Activated B cell treated with CpG ODN at 0.5 μM for 24 hours (primary cell): Measurements from ENCODE around the gene TVP23A. TPM values are rescaled to one million over a fixed set of nuclear protein-coding genes. Genes with fewer than 3 reads are reported as not detected.
"Not testable (repeated sequence)": the region's sequence is repeated elsewhere in the genome, so short reads cannot be mapped to it uniquely, and the experiment has no call there.

ENCODE experiments used
- ATAC-seq: fragments of 200-7000 bp; cut with Tn5 transposase; one replicate; pipeline ENCODE4 v1.10.0; 2021; ENCODE audit warnings: low read depth, mild to moderate bottlenecking, moderate library complexity
- CTCF ChIA-PET: fragments of 350-600 bp; sonication (Branson Sonifier 250); formaldehyde crosslinking; loops from one replicate; lab custom pipeline; 2021; ENCODE audit warnings: antibody characterized with exemption; lab: Charles Lee
- POLR2A ChIA-PET: fragments of 350-600 bp; sonication (Branson Sonifier 250); formaldehyde crosslinking; loops from one replicate; lab custom pipeline; 2021; ENCODE audit warnings: antibody characterized with exemption; lab: Charles Lee
- DNase-seq: peaks from one replicate; pipeline ENCODE4 v3.0.0; 2022
- H3K27ac Mint-ChIP-seq: one replicate; pipeline ENCODE4 v1.8.0; 2020; ENCODE audit warnings: mixed read lengths
- H3K27me3 Mint-ChIP-seq: one replicate; pipeline ENCODE4 v1.8.0; 2021; ENCODE audit warnings: mixed read lengths
- H3K36me3 Mint-ChIP-seq: one replicate; pipeline ENCODE4 v1.8.0; 2021; ENCODE audit warnings: low read depth, mixed read lengths
- H3K4me1 Mint-ChIP-seq: one replicate; pipeline ENCODE4 v1.8.0; 2021; ENCODE audit warnings: mixed read lengths
- H3K4me3 Mint-ChIP-seq: one replicate; pipeline ENCODE4 v1.8.0; 2020; ENCODE audit warnings: mild to moderate bottlenecking, mixed read lengths
- H3K9me3 Mint-ChIP-seq: one replicate; pipeline ENCODE4 v1.8.0; 2020; ENCODE audit warnings: mixed read lengths
- CTCF ChIP-seq: fragments of 200-600 bp; IDR thresholded peaks from one replicate; pipeline ENCODE4 v1.8.0; 2022; ENCODE audit warnings: antibody characterized with exemption, mild to moderate bottlenecking
- intact Hi-C: fragments of 100-400 bp; cut with micrococcal nuclease; formaldehyde crosslinking; loops from one replicate; pipeline ENCODE4 v1.15.1; 2024
- total RNA-seq: library from RNA; stranded (reverse); gene quantifications from 2 replicates; pipeline ENCODE4 v1.2.3, GENCODE V29; 2022

Gene TVP23A
- total RNA-seq, 1 donor from 2014 or later, result 1.6 TPM

DNA sequence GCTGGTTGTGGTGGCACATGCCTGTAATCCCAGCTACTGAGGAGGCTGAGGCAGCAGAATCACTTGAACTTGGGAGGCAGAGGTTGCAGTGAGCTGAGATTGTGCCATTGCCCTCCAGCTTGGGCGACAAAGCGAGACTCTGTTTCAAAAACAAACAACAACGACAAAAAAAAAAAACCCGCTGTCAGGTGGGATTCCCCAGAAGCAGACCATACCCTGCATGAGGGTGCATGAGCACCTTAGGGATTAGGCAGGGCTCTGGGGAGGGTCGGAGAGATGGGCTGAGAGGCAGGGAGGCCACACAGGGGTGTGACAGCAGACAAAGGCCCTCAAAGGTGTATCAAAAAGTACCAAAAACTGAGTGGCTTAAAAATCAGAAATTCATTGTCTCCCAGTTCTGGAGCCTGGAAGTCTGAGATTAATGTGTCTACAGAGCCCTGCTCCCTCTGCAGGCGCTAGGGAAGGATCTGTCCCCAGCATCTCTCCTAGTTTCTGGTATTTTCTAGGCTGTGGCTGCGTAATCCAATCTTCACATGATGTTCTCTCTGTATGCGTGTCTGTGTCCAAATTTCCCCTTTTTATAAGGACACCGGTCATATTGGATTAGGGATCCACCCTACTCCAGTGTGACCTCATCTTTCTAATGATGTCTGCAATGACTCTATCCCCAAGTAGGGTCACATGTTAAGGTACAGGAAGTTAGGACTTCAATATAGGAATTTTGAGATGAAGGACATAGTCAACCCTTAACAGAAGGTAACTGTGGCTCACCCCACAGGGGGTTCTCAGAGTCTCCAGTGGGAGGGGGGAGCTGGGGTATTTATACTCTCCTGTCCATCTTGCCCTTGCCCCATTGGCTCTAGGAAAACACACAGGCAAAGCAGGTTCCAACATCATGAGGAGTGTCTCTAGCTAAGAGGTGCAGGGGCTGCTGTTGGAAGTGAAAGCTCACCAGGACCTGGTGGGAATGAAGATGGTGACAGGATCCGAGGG is 13.6 kb upstream of the TVP23A start:
- Mint-ChIP-seq H3K27ac (peak overlapping the region; percentile 75), H3K36me3 (no peaks in the 10 kb centered on the region), H3K4me1 (peaks cover 80% of the 10 kb centered on the region), H3K27me3 (no peaks in the 10 kb centered on the region), H3K9me3 (no peaks in the 10 kb centered on the region), H3K4me3 (peak overlapping the region; percentile 28)
- ChIA-PET POLR2A (interaction anchor here (0.7 to 3.6 kb wide), 13 partner anchors 9 to 99 kb away, joined by 3 to 18 read pairs (median 4); partner anchors contain the start of genes CIITA and NUBP1), CTCF (no interaction called here)
- TF ChIP-seq CTCF, result no peak
- ATAC-seq (peak; percentile 76), DNase-seq (no peak)
- intact Hi-C loops, result loop anchor here (1.0 to 2.0 kb wide), 3 partner anchors 19 to 36 kb away; no protein-coding TSS in a partner anchor

DNA sequence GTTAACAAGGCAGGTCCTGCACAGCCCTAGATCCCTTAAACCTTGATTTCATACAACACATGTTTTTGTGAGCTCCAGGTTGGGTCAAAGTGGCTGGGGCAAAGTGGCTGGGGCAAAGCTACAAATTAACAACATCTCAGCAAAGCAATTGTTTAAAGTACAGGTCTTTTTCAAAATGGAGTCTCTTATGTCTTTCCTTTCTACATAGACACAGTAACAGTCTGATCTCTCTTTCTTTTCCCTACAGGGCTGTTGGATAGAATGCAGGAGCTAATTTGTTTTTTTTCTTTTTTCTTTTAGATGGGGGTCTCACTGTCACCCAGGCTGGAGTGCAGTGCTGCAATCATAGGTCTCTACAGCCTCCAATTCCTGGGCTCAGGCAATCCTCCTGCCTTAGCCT is 11.6 kb upstream of the TVP23A start:
- H3K9me3 Mint-ChIP-seq, DNase-seq, H3K4me3 Mint-ChIP-seq, H3K36me3 Mint-ChIP-seq, ATAC-seq, H3K27me3 Mint-ChIP-seq, CTCF ChIA-PET: not testable (repeated sequence)
- Mint-ChIP-seq H3K4me1 (peaks cover 61% of the 10 kb centered on the region), H3K27ac (peak overlapping the region; percentile 35)
- intact Hi-C loops, result loop anchor here (2.0 kb wide), 1 partner anchor 17 kb away; no protein-coding TSS in a partner anchor
- POLR2A ChIA-PET, result interaction anchor here (1.4 to 1.6 kb wide), 4 partner anchors 39 to 61 kb away, joined by 3 to 15 read pairs (median 8); partner anchors contain the start of gene CIITA

DNA sequence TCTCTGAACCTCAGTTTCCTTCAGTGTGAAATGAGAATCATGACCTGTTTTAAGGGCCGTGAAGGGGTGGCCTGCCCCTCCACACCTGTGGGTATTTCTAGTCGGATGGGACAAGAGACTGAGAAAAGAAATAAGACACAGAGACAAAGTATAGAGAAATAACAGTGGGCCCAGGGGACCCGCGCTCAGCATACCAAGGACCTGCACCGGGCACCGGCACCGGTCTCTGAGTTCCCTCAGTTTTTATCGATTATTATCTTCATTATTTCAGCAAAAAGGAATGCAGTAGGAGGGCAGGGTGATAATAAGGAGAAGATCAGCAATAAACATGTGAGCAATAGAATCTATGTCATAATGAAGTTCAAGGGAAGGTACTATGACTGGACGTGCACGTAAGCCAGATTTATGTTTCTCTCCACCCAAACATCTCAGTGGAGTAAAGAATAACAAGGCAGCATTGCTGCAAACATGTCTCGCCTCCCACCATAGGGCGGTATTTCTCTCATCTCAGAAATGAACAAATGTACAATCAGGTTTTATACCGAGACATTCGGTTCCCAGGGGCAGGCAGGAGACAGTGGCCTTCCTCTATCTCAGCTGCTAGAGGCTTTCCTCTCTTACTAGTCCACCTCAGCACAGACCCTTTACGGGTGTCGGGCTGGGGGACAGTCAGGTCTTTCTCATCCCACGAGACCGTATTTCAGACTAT is 10.9 kb upstream of the TVP23A start:
- H3K27ac Mint-ChIP-seq, result peak overlapping the region; percentile 0
- H3K9me3 Mint-ChIP-seq, H3K4me3 Mint-ChIP-seq, H3K27me3 Mint-ChIP-seq, DNase-seq, H3K36me3 Mint-ChIP-seq, CTCF ChIA-PET, ATAC-seq: not testable (repeated sequence)
- POLR2A ChIA-PET, result interaction anchor here (1.4 kb wide), 1 partner anchor 62 kb away, joined by 3 read pairs; no protein-coding TSS in a partner anchor
- intact Hi-C loops, result loop anchor here (2.0 kb wide), 1 partner anchor 17 kb away; no protein-coding TSS in a partner anchor
- H3K4me1 Mint-ChIP-seq, result peaks cover 55% of the 10 kb centered on the region

GRCh38 chr16:10828851-10829366 is 10.3 kb upstream of the TVP23A start:
- H3K27me3 Mint-ChIP-seq, result no peaks in the 10 kb centered on the region
- H3K4me1 Mint-ChIP-seq, result peaks cover 50% of the 10 kb centered on the region
- POLR2A ChIA-PET, result no interaction called here
- intact Hi-C loops, result no loop called here
- no peak for TF ChIP-seq CTCF
- H3K4me3 Mint-ChIP-seq, result no peak overlapping the region
- H3K9me3 Mint-ChIP-seq, result no peaks in the 10 kb centered on the region
- ATAC-seq (no peak), DNase-seq (no peak)
- CTCF ChIA-PET, result no interaction called here
- H3K27ac Mint-ChIP-seq, result peak overlapping the region; percentile 0
- H3K36me3 Mint-ChIP-seq, result no peaks in the 10 kb centered on the region

- Mint-ChIP-seq H3K27ac (no peak overlapping the region), H3K4me1 (peaks cover 39% of the 10 kb centered on the region), H3K4me3 (no peak overlapping the region), H3K9me3 (no peaks in the 10 kb centered on the region), H3K27me3 (no peaks in the 10 kb centered on the region), H3K36me3 (no peaks in the 10 kb centered on the region)
- DNase-seq, result no peak
- CTCF ChIA-PET, result no interaction called here
- ATAC-seq, result no peak
- intact Hi-C loops, result no loop called here
- no peak for TF ChIP-seq CTCF
- POLR2A ChIA-PET, result no interaction called here
Measured at GRCh38 chr16:10827691-10828341, 9.2 kb upstream of the TVP23A start.
